ENCODE measurements around the gene LHPP.

- no peak for TF ChIP-seq CTCF (IDR thresholded peaks at IDR 0.05; ENCODE audit: low read depth, low read length, poor library complexity, severe bottlenecking)
- no peak for TF ChIP-seq EZH2phosphoT487 (IDR thresholded peaks at IDR 0.05; ENCODE audit: borderline replicate concordance, low read length)
Measured at GRCh38 chr10:124624895-124625294, 163.3 kb downstream of the LHPP start.
